Suprapubic skin (tissue), 4 donors: ENCODE measurements around the gene KRAS. TPM values are rescaled to one million over a fixed set of nuclear protein-coding genes. Genes with fewer than 3 reads are reported as not detected.

Experiments
- DNase-seq, 2 donors: peaks; one replicate each; pipeline ENCODE4 v3.0.0-alpha.2; 2019; ENCODE audit warnings: low spot score in 2 of 2
- H3K27ac ChIP-seq: fragments of 200-600 bp; sonication (generic); one replicate; pipeline ENCODE4 v1.5.1; 2019
- H3K27me3 ChIP-seq: fragments of 200-600 bp; sonication (generic); one replicate; pipeline ENCODE4 v1.5.1; 2019
- H3K36me3 ChIP-seq: fragments of 200-600 bp; sonication (generic); one replicate; pipeline ENCODE4 v1.5.1; 2019
- H3K4me1 ChIP-seq: fragments of 200-600 bp; sonication (generic); one replicate; pipeline ENCODE4 v1.5.1; 2019
- H3K4me3 ChIP-seq: fragments of 200-600 bp; sonication (generic); one replicate; pipeline ENCODE4 v1.5.1; 2019; ENCODE audit warnings: mild to moderate bottlenecking
- H3K9me3 ChIP-seq: fragments of 200-600 bp; sonication (generic); one replicate; pipeline ENCODE4 v1.5.1; 2019
- CTCF ChIP-seq, 2 donors: fragments of 200-600 bp in 1 of 2; fragments of 450-650 bp in 1 of 2; sonication (generic) in 1 of 2; IDR thresholded peaks; one replicate each; pipeline ENCODE4 v1.5.1; 2016 to 2019; ENCODE audit warnings: antibody characterized with exemption in 2 of 2, mild to moderate bottlenecking in 1 of 2, moderate library complexity in 1 of 2
- EP300 ChIP-seq: sonication (generic); formaldehyde crosslinking; IDR thresholded peaks from one replicate; pipeline ENCODE4 v1.6.1; 2017; ENCODE audit warnings: antibody characterized with exemption
- POLR2A ChIP-seq, 2 donors: fragments of 450-650 bp; IDR thresholded peaks; one replicate each; pipeline ENCODE4 v1.6.1; 2017; ENCODE audit warnings: antibody characterized with exemption in 2 of 2, mild to moderate bottlenecking in 2 of 2, moderate library complexity in 2 of 2
- POLR2AphosphoS5 ChIP-seq, 3 donors: sonication (generic); formaldehyde crosslinking; IDR thresholded peaks; one replicate each; pipeline ENCODE4 v1.6.1; 2017; ENCODE audit warnings: antibody characterized with exemption in 3 of 3
- WGBS: methylation state at CpG from one replicate; pipeline ENCODE4 v1.1.5; 2018; 5-methylcytosine and 5-hydroxymethylcytosine counted together
- total RNA-seq, 4 donors: library from RNA; depleted of rRNA; stranded (reverse); fragments of >200 nt; gene quantifications; one replicate each; pipeline ENCODE4 v1.1.0, GENCODE V29; 2016

KRAS gene
- total RNA-seq, 4 donors from 2014 or later: 14.9 to 26.8 (median 19.2) TPM

- Histone ChIP-seq H3K9me3 (no peaks in the 10 kb centered on the region), H3K27me3 (no peaks in the 10 kb centered on the region), H3K36me3 (peaks cover 19% of the 10 kb centered on the region), H3K4me1 (no peaks in the 10 kb centered on the region), H3K4me3 (no peak overlapping the region), H3K27ac (no peak overlapping the region)
- 88% methylated on average over 1 of the region's 1 CpG for WGBS
- TF ChIP-seq POLR2AphosphoS5 (IDR thresholded peaks at IDR 0.05): no peak
- no peak for TF ChIP-seq CTCF (IDR thresholded peaks at IDR 0.05)
- TF ChIP-seq EP300: no peak
- no peak for TF ChIP-seq POLR2A (IDR thresholded peaks at IDR 0.05)
- no peak for DNase-seq
These were observed 42.2 kb downstream of the KRAS start for GRCh38 chr12:25208554-25208953.

GRCh38 chr12:25207846-25208245, 42.9 kb downstream of the KRAS start:
- Histone ChIP-seq H3K27me3 (no peaks in the 10 kb centered on the region), H3K36me3 (peaks cover 23% of the 10 kb centered on the region), H3K4me3 (no peak overlapping the region), H3K9me3 (no peaks in the 10 kb centered on the region), H3K4me1 (no peaks in the 10 kb centered on the region), H3K27ac (no peak overlapping the region)
- 71% methylated on average over 1 of the region's 1 CpG for WGBS
- no peak for DNase-seq
- no peak for TF ChIP-seq EP300
- TF ChIP-seq POLR2AphosphoS5 (IDR thresholded peaks at IDR 0.05): no peak
- TF ChIP-seq CTCF (IDR thresholded peaks at IDR 0.05): no peak
- no peak for TF ChIP-seq POLR2A (IDR thresholded peaks at IDR 0.05)

- DNase-seq: no peak
- TF ChIP-seq EP300: no peak
- Histone ChIP-seq H3K4me1 (no peaks in the 10 kb centered on the region), H3K9me3 (no peaks in the 10 kb centered on the region), H3K27me3 (no peaks in the 10 kb centered on the region), H3K36me3 (peaks cover 23% of the 10 kb centered on the region), H3K27ac (no peak overlapping the region), H3K4me3 (no peak overlapping the region)
- 98% methylated on average over 6 of the region's 6 CpGs for WGBS
These were observed 43.3 kb downstream of the KRAS start for GRCh38 chr12:25207411-25207810.

- Histone ChIP-seq H3K4me3 (no peak overlapping the region), H3K27me3 (no peaks in the 10 kb centered on the region), H3K27ac (no peak overlapping the region), H3K9me3 (no peaks in the 10 kb centered on the region), H3K36me3 (peaks cover 14% of the 10 kb centered on the region), H3K4me1 (no peaks in the 10 kb centered on the region)
- TF ChIP-seq POLR2AphosphoS5 (IDR thresholded peaks at IDR 0.05) (no peak), CTCF (IDR thresholded peaks at IDR 0.05) (no peak), POLR2A (IDR thresholded peaks at IDR 0.05) (no peak), EP300 (no peak)
- no peak for DNase-seq
- 82% methylated on average over 2 of the region's 2 CpGs for WGBS
These were observed 48.6 kb downstream of the KRAS start for GRCh38 chr12:25202137-25202536.

GRCh38 chr12:25200703-25201102, 50.0 kb downstream of the KRAS start:
- Histone ChIP-seq H3K36me3 (peaks cover 6% of the 10 kb centered on the region), H3K9me3 (no peaks in the 10 kb centered on the region), H3K27ac (no peak overlapping the region), H3K4me1 (peaks cover 10% of the 10 kb centered on the region), H3K4me3 (no peak overlapping the region), H3K27me3 (no peaks in the 10 kb centered on the region)
- no peak for DNase-seq
- TF ChIP-seq CTCF (IDR thresholded peaks at IDR 0.05): no peak
- TF ChIP-seq POLR2AphosphoS5 (IDR thresholded peaks at IDR 0.05): no peak
- TF ChIP-seq POLR2A (IDR thresholded peaks at IDR 0.05): no peak
- TF ChIP-seq EP300: no peak
- 83% methylated on average over 1 of the region's 1 CpG for WGBS

- Histone ChIP-seq H3K27me3 (no peaks in the 10 kb centered on the region), H3K9me3 (no peaks in the 10 kb centered on the region), H3K4me3 (no peak overlapping the region), H3K4me1 (peaks cover 19% of the 10 kb centered on the region), H3K27ac (no peak overlapping the region), H3K36me3 (no peaks in the 10 kb centered on the region)
- DNase-seq: no peak
- TF ChIP-seq POLR2AphosphoS5 (IDR thresholded peaks at IDR 0.05): no peak
- TF ChIP-seq POLR2A (IDR thresholded peaks at IDR 0.05): no peak
- no peak for TF ChIP-seq EP300
- TF ChIP-seq CTCF (IDR thresholded peaks at IDR 0.05): no peak
- 70% methylated on average over 2 of the region's 2 CpGs for WGBS
These were observed 53.1 kb downstream of the KRAS start for GRCh38 chr12:25197608-25198007.
